Measurements from ENCODE around the gene PPP1R3D.

Gene PPP1R3D

DNA sequence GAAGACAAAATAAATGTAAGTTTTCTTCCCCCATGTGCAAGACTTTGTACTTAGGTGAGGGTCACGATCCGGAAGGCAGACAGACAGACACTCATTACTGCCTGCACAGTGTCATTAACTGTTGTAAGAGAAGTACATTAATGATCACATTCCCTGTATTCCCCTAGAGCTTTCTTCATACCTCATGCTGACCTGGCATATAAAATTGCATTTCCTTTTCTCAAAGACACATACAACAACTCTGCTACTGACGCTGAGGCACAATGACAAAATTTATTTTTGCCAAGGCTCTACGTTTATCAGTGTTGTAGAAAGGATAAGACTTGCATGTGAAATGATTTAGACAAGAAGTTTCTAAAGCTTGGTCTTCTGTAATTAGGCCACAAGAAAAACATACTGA is 3.7 kb downstream of the PPP1R3D start:
- H3K4me3 ChIP-seq (IDR thresholded peaks at IDR 0.05; ENCODE audit: insufficient read depth, low read depth, low read length): no peak overlapping the region
- no peaks in the 10 kb centered on the region for H3K27me3 ChIP-seq (ENCODE audit: insufficient read depth, low read depth)
- peaks cover 13% of the 10 kb centered on the region for H3K4me1 ChIP-seq (ENCODE audit: low read depth, poor library complexity, severe bottlenecking)
- TF ChIP-seq, protein P1, sequence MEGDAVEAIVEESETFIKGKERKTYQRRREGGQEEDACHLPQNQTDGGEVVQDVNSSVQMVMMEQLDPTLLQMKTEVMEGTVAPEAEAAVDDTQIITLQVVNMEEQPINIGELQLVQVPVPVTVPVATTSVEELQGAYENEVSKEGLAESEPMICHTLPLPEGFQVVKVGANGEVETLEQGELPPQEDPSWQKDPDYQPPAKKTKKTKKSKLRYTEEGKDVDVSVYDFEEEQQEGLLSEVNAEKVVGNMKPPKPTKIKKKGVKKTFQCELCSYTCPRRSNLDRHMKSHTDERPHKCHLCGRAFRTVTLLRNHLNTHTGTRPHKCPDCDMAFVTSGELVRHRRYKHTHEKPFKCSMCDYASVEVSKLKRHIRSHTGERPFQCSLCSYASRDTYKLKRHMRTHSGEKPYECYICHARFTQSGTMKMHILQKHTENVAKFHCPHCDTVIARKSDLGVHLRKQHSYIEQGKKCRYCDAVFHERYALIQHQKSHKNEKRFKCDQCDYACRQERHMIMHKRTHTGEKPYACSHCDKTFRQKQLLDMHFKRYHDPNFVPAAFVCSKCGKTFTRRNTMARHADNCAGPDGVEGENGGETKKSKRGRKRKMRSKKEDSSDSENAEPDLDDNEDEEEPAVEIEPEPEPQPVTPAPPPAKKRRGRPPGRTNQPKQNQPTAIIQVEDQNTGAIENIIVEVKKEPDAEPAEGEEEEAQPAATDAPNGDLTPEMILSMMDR (conservative IDR thresholded peaks at IDR 0.05; ENCODE audit: low read depth, low read length): no peak
- no peak overlapping the region for H3K27ac ChIP-seq
- no peak overlapping the region for H3K9ac ChIP-seq
- H4K20me1 ChIP-seq (ENCODE audit: insufficient read depth): no peaks in the 10 kb centered on the region
- no peak overlapping the region for H3K4me2 ChIP-seq
- no peaks in the 10 kb centered on the region for H3K36me3 ChIP-seq (ENCODE audit: insufficient read depth)
- H3K79me2 ChIP-seq (ENCODE audit: insufficient read depth, low read depth): peaks cover 10% of the 10 kb centered on the region
- H2AFZ ChIP-seq (ENCODE audit: low read depth): no peak overlapping the region

- Histone ChIP-seq H3K4me2 (no peak overlapping the region), H3K36me3 (ENCODE audit: insufficient read depth) (no peaks in the 10 kb centered on the region), H3K27me3 (ENCODE audit: insufficient read depth, low read depth) (no peaks in the 10 kb centered on the region), H3K4me1 (ENCODE audit: low read depth, poor library complexity, severe bottlenecking) (peaks cover 13% of the 10 kb centered on the region), H3K27ac (no peak overlapping the region), H3K9ac (no peak overlapping the region), H4K20me1 (ENCODE audit: insufficient read depth) (no peaks in the 10 kb centered on the region), H2AFZ (ENCODE audit: low read depth) (no peak overlapping the region), H3K4me3 (IDR thresholded peaks at IDR 0.05; ENCODE audit: insufficient read depth, low read depth, low read length) (no peak overlapping the region), H3K79me2 (ENCODE audit: insufficient read depth, low read depth) (peaks cover 4% of the 10 kb centered on the region; the same call in 1 of the 2 replicates)
- TF ChIP-seq, protein P1 (conservative IDR thresholded peaks at IDR 0.05; ENCODE audit: low read depth, low read length): no peak
Measured at GRCh38 chr20:59935457-59936185, 4.5 kb downstream of the PPP1R3D start.

DNA sequence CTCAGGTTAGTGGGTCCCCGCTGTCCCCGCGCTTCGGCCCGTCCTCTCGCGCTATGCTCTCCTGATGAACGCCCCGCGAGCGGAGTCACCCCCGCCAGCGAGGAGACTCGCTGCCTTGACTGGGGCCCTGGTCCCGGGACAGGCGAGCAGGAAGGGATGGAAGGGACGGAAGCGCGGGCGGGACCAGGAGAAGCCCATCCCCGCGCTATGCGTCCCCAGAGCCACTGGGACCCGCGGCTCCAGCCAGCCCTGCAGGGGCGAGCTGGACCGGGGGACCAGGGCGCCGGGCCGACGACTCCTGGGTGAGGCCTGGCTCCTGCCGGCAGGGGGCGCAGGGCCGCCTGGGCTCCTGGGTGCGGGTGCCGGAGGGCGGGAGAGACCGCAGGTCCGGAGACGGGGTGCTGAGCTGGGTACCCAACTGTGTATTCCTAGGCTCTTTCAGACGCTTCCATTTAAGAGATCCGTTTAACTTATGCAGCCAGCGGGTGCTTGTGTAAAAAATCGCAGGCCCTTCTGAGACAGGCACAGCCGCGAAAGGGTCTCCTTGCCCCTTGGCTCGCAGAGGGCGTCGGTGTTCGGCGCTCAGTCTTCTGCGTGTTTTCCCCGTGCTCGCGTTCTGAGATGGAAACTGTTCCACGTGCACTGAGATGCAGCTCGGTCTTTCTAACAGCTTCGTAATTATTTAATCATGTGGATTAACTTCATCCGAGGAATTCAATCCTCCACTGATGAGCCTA is 6.1 kb downstream of the PPP1R3D start:
- H3K4me1 ChIP-seq (ENCODE audit: low read depth, poor library complexity, severe bottlenecking): peaks cover 28% of the 10 kb centered on the region
- no peaks in the 10 kb centered on the region for H4K20me1 ChIP-seq (ENCODE audit: insufficient read depth)
- no peak overlapping the region for H3K4me3 ChIP-seq (IDR thresholded peaks at IDR 0.05; ENCODE audit: insufficient read depth, low read depth, low read length)
- no peaks in the 10 kb centered on the region for H3K36me3 ChIP-seq (ENCODE audit: insufficient read depth)
- H2AFZ ChIP-seq (ENCODE audit: low read depth): no peak overlapping the region
- no peak overlapping the region for H3K27ac ChIP-seq
- no peak overlapping the region for H3K9ac ChIP-seq
- TF ChIP-seq, protein P1 (conservative IDR thresholded peaks at IDR 0.05; ENCODE audit: low read depth, low read length): no peak
- H3K27me3 ChIP-seq (ENCODE audit: insufficient read depth, low read depth): no peaks in the 10 kb centered on the region
- H3K4me2 ChIP-seq: no peak overlapping the region
- H3K79me2 ChIP-seq (ENCODE audit: insufficient read depth, low read depth): peaks cover 4% of the 10 kb centered on the region; the same call in 1 of the 2 replicates

DNA sequence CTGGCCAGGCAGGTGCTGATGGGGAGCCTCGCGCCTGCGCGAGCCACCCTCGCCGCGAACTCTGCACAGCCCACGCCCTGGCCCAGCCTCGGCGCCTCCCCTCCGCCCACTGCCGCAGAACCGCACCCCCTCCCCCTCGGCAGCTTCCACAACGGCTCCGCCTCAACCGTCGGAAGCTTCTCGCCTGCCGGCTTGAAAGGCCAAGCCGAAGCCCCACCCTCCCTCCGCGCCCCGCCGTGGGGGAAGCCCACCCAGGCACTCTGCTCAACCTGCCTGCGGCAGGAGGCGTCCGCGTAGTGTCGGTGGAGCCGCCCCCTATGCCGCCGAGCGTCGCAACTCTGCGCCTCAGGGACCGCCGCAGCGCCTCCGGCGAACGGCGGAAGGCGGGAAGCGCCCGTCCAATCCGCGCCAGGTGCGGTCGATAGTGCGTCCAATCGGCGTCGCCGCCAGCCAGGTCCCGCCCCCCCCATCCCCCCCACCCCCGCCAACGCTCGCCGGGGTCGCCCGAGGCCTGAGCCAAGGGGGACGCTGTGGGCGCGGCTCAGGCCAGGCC is 6.7 kb downstream of the PPP1R3D start, which contains the start of gene SYCP2:
TSS of gene SYCP2 (minus strand) at position 342 of the 553 bp plus-strand sequence. CDS start 11,224 bp downstream, outside the sequence.
- Histone ChIP-seq H3K9ac (no peak within 1 kb of the TSS), H3K36me3 (ENCODE audit: insufficient read depth) (no peaks in the 10 kb centered on the region), H3K27ac (no peak within 1 kb of the TSS), H3K27me3 (ENCODE audit: insufficient read depth, low read depth) (no peaks in the 10 kb centered on the region), H3K4me2 (no peak within 1 kb of the TSS), H3K79me2 (ENCODE audit: insufficient read depth, low read depth) (peaks cover 4% of the 10 kb centered on the region; the same call in 1 of the 2 replicates), H3K4me1 (ENCODE audit: low read depth, poor library complexity, severe bottlenecking) (peaks cover 34% of the 10 kb centered on the region), H2AFZ (ENCODE audit: low read depth) (no peak within 1 kb of the TSS), H4K20me1 (ENCODE audit: insufficient read depth) (no peaks in the 10 kb centered on the region), H3K4me3 (IDR thresholded peaks at IDR 0.05; ENCODE audit: insufficient read depth, low read depth, low read length) (no peak within 1 kb of the TSS)
- TF ChIP-seq, protein P1 (conservative IDR thresholded peaks at IDR 0.05; ENCODE audit: low read depth, low read length): no peak
